ENCODE measurements around the gene MAPK9. TPM values are rescaled to one million over a fixed set of nuclear protein-coding genes. Genes with fewer than 3 reads are reported as not detected.

MAPK9 gene
- total RNA-seq, 1 experiment from 2014 or later = 93.1 TPM

- POLR2A ChIA-PET = no interaction called here
- H3K4me3 ChIP-seq (ENCODE audit: low read depth, low read length) = no peak overlapping the region
- H3K9me3 ChIP-seq = no peaks in the 10 kb centered on the region
- H3K36me3 Mint-ChIP-seq (ENCODE audit: insufficient read depth, unreplicated experiment) = peaks cover 71% of the 10 kb centered on the region
- DNase-seq = no peak
- no peaks in the 10 kb centered on the region for H3K27me3 ChIP-seq (replicated peaks; ENCODE audit: control insufficient read depth, insufficient read depth, low read length)
- no peaks in the 10 kb centered on the region for H3K27me3 Mint-ChIP-seq (ENCODE audit: insufficient read depth, unreplicated experiment)
- peaks cover 6% of the 10 kb centered on the region for H3K36me3 ChIP-seq (ENCODE audit: control insufficient read depth, insufficient read depth, low read length)
- peaks cover 16% of the 10 kb centered on the region for H3K4me1 ChIP-seq
- peaks cover 9% of the 10 kb centered on the region for H3K4me1 Mint-ChIP-seq (ENCODE audit: low read depth, unreplicated experiment)
- H3K9me3 Mint-ChIP-seq (ENCODE audit: unreplicated experiment) = peaks cover 15% of the 10 kb centered on the region
- no peak for TF ChIP-seq CTCF (IDR thresholded peaks at IDR 0.05; ENCODE audit: insufficient read depth in 1 of 2, low read depth in 1 of 2, low read length in 1 of 2, severe bottlenecking in 1 of 2, unreplicated experiment in 1 of 2)
- CTCF ChIA-PET = no interaction called here
- intact Hi-C loops (cut with micrococcal nuclease; ENCODE audit: unreplicated experiment) = no loop called here
- H3K4me3 Mint-ChIP-seq (ENCODE audit: unreplicated experiment) = no peak overlapping the region
- H3K27ac Mint-ChIP-seq (ENCODE audit: unreplicated experiment) = peak overlapping the region; percentile 46
- BruUV-seq (replicated peaks) = no TSS peak
These were observed 8.8 kb downstream of the MAPK9 start for GRCh38 chr5:180283026-180283615.

- CTCF ChIA-PET = no interaction called here
- Histone ChIP-seq H3K9me3 (no peaks in the 10 kb centered on the region), H3K4me1 (peaks cover 8% of the 10 kb centered on the region), H3K27me3 (replicated peaks; ENCODE audit: control insufficient read depth, insufficient read depth, low read length) (no peaks in the 10 kb centered on the region), H3K4me3 (ENCODE audit: low read depth, low read length) (no peak overlapping the region), H3K36me3 (ENCODE audit: control insufficient read depth, insufficient read depth, low read length) (peaks cover 7% of the 10 kb centered on the region)
- intact Hi-C loops (cut with micrococcal nuclease; ENCODE audit: unreplicated experiment) = no loop called here
- Mint-ChIP-seq H3K4me1 (ENCODE audit: low read depth, unreplicated experiment) (peaks cover under 1% of the 10 kb centered on the region), H3K27me3 (ENCODE audit: insufficient read depth, unreplicated experiment) (no peaks in the 10 kb centered on the region), H3K27ac (ENCODE audit: unreplicated experiment) (no peak overlapping the region), H3K9me3 (ENCODE audit: unreplicated experiment) (peaks cover 15% of the 10 kb centered on the region), H3K4me3 (ENCODE audit: unreplicated experiment) (no peak overlapping the region), H3K36me3 (ENCODE audit: insufficient read depth, unreplicated experiment) (peaks cover 75% of the 10 kb centered on the region)
- TF ChIP-seq CTCF (IDR thresholded peaks at IDR 0.05; ENCODE audit: insufficient read depth in 1 of 2, low read depth in 1 of 2, low read length in 1 of 2, severe bottlenecking in 1 of 2, unreplicated experiment in 1 of 2) = no peak
- DNase-seq = no peak
- BruUV-seq (replicated peaks) = no TSS peak
- POLR2A ChIA-PET = no interaction called here
These were observed 9.6 kb downstream of the MAPK9 start for GRCh38 chr5:180282281-180282680.

GRCh38 chr5:180281706-180282105 is 10.2 kb downstream of the MAPK9 start:
- peaks cover 7% of the 10 kb centered on the region for H3K36me3 ChIP-seq (ENCODE audit: control insufficient read depth, insufficient read depth, low read length)
- CTCF ChIA-PET = no interaction called here
- H3K4me1 Mint-ChIP-seq (ENCODE audit: low read depth, unreplicated experiment) = no peaks in the 10 kb centered on the region

More at GRCh38 chr5:180281706-180282105, 10.2 kb downstream of the MAPK9 start:
- no peak for TF ChIP-seq CTCF (IDR thresholded peaks at IDR 0.05; ENCODE audit: insufficient read depth in 1 of 2, low read depth in 1 of 2, low read length in 1 of 2, severe bottlenecking in 1 of 2, unreplicated experiment in 1 of 2)
- H3K4me3 ChIP-seq (ENCODE audit: low read depth, low read length) = no peak overlapping the region
- Mint-ChIP-seq H3K27me3 (ENCODE audit: insufficient read depth, unreplicated experiment) (no peaks in the 10 kb centered on the region), H3K36me3 (ENCODE audit: insufficient read depth, unreplicated experiment) (peaks cover 78% of the 10 kb centered on the region), H3K9me3 (ENCODE audit: unreplicated experiment) (peaks cover 15% of the 10 kb centered on the region), H3K4me3 (ENCODE audit: unreplicated experiment) (no peak overlapping the region), H3K27ac (ENCODE audit: unreplicated experiment) (no peak overlapping the region)
- H3K9me3 ChIP-seq = no peaks in the 10 kb centered on the region
- H3K27me3 ChIP-seq (replicated peaks; ENCODE audit: control insufficient read depth, insufficient read depth, low read length) = no peaks in the 10 kb centered on the region
- no peak for DNase-seq
- no TSS peak for BruUV-seq (replicated peaks)
- intact Hi-C loops (cut with micrococcal nuclease; ENCODE audit: unreplicated experiment) = no loop called here
- H3K4me1 ChIP-seq = peaks cover 2% of the 10 kb centered on the region
- POLR2A ChIA-PET = no interaction called here
